ENCODE measurements around the gene LANCL2. TPM values are rescaled to one million over a fixed set of nuclear protein-coding genes. Genes with fewer than 3 reads are reported as not detected.
"Not testable (repeated sequence)": the region's sequence is repeated elsewhere in the genome, so short reads cannot be mapped to it uniquely, and the experiment has no call there.

Gene LANCL2
- total RNA-seq, 1 donor from 2014 or later = 14.7 TPM

DNA sequence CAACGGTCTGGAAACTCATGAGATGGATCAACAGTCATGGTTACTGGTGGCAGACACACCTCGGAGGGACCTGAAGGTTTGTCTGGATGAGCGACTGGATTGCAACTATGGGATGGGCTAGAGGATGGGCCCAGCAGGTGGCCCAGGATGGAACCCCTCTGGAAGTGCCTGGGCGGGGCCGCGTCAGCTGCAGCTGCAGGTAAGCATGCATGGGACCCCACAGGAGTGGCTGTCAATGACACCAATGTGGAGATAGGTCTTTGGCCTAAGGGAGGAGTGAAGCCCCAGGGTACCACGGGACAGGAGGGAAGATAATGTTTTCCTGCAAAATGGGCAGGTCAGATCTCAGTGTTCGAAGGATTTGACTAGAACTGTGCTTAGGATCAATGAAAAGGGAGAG is 103.4 kb downstream of the LANCL2 start:
- TF ChIP-seq, protein P1, sequence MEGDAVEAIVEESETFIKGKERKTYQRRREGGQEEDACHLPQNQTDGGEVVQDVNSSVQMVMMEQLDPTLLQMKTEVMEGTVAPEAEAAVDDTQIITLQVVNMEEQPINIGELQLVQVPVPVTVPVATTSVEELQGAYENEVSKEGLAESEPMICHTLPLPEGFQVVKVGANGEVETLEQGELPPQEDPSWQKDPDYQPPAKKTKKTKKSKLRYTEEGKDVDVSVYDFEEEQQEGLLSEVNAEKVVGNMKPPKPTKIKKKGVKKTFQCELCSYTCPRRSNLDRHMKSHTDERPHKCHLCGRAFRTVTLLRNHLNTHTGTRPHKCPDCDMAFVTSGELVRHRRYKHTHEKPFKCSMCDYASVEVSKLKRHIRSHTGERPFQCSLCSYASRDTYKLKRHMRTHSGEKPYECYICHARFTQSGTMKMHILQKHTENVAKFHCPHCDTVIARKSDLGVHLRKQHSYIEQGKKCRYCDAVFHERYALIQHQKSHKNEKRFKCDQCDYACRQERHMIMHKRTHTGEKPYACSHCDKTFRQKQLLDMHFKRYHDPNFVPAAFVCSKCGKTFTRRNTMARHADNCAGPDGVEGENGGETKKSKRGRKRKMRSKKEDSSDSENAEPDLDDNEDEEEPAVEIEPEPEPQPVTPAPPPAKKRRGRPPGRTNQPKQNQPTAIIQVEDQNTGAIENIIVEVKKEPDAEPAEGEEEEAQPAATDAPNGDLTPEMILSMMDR (IDR thresholded peaks at IDR 0.05; ENCODE audit: insufficient read depth, low read length, severe bottlenecking) = no peak
- DNase-seq (ENCODE audit: low read depth) (no peak), FAIRE-seq (no peak)
- no peaks in the 10 kb centered on the region for H3K27me3 ChIP-seq (ENCODE audit: control insufficient read depth, insufficient read depth, low read length)
- H3K4me3 ChIP-seq (ENCODE audit: low read depth, low read length) = no peak overlapping the region
- no peaks in the 10 kb centered on the region for H3K36me3 ChIP-seq (ENCODE audit: control insufficient read depth, insufficient read depth, low read length)

DNA sequence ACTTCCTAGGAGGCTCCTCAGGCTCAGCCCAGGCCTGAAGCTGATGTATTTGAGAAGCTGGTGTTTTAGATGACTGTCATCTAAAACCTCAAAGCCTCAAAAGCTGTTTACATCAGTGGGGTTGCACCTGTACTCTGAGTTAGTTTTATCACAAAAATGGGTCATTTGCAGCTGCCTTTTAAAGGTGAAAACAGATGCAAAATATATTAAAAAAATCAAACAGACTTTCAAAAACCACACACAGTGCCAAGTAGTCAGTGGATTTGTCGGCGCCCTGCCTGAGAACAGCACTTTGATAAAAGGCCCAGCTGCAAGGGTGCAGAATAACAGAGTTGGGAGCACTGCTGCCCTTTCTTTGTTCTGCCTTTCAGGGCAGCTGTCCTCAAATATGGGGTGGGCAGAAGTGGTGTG is 104.1 kb downstream of the LANCL2 start:
- H3K36me3 ChIP-seq (ENCODE audit: control insufficient read depth, insufficient read depth, low read length) = peaks cover 2% of the 10 kb centered on the region
- TF ChIP-seq, protein P1 (IDR thresholded peaks at IDR 0.05; ENCODE audit: insufficient read depth, low read length, severe bottlenecking) = no peak
- FAIRE-seq (no peak), DNase-seq (ENCODE audit: low read depth) (no peak)
- H3K27me3 ChIP-seq (ENCODE audit: control insufficient read depth, insufficient read depth, low read length) = no peaks in the 10 kb centered on the region
- no peak overlapping the region for H3K4me3 ChIP-seq (ENCODE audit: low read depth, low read length)

DNA sequence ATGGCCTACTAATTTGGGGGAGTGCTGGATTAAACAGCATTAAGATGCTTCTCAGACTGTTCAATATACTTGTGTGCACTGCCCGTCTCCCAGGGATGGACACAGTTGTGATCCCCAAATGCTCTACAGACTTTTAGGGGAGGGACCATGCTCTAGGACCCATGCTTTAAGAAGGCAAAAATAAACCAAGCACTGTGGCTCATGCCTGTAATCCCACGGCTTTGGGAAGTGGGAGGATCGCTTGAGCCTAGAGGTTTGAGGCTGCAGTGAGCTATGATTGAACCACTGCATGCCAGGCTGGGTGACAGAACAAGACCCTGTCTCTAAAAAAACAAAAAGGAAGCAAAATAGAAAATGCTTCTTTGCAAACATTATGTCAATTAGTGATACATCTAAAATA is 104.6 kb downstream of the LANCL2 start:
- H3K36me3 ChIP-seq (ENCODE audit: control insufficient read depth, insufficient read depth, low read length) = peaks cover 2% of the 10 kb centered on the region
- no peaks in the 10 kb centered on the region for H3K27me3 ChIP-seq (ENCODE audit: control insufficient read depth, insufficient read depth, low read length)
- no peak overlapping the region for H3K4me3 ChIP-seq (ENCODE audit: low read depth, low read length)
- TF ChIP-seq, protein P1 (IDR thresholded peaks at IDR 0.05; ENCODE audit: insufficient read depth, low read length, severe bottlenecking) = no peak
- FAIRE-seq (no peak), DNase-seq (ENCODE audit: low read depth) (no peak)

DNA sequence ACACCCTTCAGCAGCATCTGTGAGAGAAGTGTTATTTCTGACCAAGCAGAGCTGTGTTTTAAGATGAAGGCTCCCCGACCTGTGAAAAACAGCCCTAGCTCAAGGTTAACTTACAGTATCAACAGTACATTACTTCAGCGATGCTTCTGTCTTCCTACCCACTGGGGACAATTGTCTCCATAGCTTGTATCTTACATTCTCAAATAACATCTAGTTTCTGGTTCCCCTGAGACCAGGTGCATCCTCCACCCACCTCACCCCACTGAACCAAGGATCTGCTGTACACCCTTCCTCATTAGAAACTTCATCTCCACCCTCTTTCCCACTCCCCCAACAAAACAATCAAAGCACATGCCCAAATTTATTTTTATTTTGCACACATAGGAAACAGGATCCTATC is 105.1 kb downstream of the LANCL2 start:
- DNase-seq (ENCODE audit: low read depth) (no peak), FAIRE-seq (no peak)
- H3K36me3 ChIP-seq (ENCODE audit: control insufficient read depth, insufficient read depth, low read length) = peaks cover 2% of the 10 kb centered on the region
- TF ChIP-seq, protein P1 (IDR thresholded peaks at IDR 0.05; ENCODE audit: insufficient read depth, low read length, severe bottlenecking) = no peak
- H3K27me3 ChIP-seq (ENCODE audit: control insufficient read depth, insufficient read depth, low read length) = no peaks in the 10 kb centered on the region
- H3K4me3 ChIP-seq (ENCODE audit: low read depth, low read length) = no peak overlapping the region

DNA sequence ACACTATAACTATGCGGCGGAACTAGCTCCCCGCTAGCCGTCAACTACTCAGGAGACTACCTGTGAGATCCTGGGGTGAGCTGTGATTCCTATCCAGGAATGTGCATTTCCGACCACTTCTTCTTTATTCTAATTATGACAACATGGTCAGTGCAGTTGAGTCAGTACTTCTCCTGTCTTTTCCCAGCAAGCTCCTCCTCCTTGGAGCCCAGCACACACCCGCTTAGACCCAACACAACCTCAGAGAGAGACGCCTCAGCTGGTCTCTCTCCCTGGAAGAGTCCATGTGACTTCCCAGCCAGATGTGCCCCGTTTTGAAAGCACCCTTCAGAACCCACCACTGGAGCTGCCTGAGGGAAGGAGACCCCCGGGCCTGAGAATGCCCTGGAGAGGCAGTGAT is 106.5 kb downstream of the LANCL2 start:
- not testable (repeated sequence) for FAIRE-seq

DNA sequence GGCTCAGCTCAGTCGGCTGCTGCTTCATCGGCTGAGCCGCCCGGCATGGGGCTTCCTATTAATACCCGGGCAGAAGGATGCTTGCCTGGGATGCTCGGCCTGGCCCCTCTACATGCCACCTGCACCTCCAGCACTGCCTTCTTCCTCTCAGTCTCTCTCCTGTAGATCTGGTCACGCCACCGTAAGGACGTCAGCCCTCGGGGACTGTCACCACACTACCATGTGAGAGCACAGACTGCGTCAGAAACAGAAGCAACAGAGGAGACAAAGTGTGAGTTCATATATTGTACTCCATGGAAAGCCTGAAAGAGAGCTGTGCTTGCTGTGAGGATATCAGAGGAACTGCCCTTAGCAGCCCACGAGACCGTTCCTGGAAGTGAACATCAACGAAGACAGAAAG is 107.3 kb downstream of the LANCL2 start:
- not testable (repeated sequence) for H3K4me3 ChIP-seq (ENCODE audit: low read depth, low read length); DNase-seq (ENCODE audit: low read depth); H3K27me3 ChIP-seq (ENCODE audit: control insufficient read depth, insufficient read depth, low read length); H3K36me3 ChIP-seq (ENCODE audit: control insufficient read depth, insufficient read depth, low read length)
- peak; percentile 95 for FAIRE-seq

More for the DNA sequence above, 106.5 kb downstream of the LANCL2 start:
- H3K4me3 ChIP-seq (ENCODE audit: low read depth, low read length); H3K27me3 ChIP-seq (ENCODE audit: control insufficient read depth, insufficient read depth, low read length); DNase-seq (ENCODE audit: low read depth); H3K36me3 ChIP-seq (ENCODE audit: control insufficient read depth, insufficient read depth, low read length): not testable (repeated sequence)

DNA sequence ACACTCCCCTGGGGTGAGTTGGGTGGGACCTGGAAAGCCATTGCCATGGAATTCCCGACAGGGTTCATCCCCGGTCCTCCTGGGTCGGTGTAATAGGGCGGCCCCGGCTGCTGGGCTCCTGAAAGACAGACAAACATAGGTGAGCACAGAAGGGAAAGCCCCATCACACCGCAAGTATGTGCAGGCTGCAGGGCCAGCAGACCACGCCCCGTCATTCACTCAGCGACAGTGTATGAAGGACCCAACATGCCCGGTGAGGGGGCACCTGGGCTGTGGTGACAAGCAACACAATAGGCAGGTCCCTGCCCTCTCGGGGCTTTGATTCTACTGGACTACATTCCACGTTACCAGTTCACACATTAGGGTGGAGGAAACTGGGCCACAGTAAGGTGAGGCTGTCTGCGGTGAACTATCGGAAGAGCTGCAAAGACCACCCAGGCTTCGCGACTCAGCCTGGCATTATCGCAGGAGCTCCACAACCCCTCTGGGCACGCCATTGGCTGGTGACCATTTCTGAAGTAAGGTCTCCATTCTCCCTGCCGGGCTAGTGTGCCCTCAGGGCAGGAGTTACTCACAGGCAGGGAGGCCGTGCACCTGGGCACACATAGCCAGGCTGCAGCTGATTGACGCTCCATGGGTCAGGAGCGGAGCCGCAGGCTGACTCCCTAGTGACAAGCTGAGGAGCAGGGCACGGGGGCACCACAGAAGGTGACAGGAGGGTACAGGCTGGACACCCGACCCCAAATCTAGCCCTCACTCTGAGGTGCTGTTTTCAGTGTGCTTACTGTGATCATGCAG is 108.0 kb downstream of the LANCL2 start:
- no peak overlapping the region for H3K4me3 ChIP-seq (ENCODE audit: low read depth, low read length)
- peaks cover 3% of the 10 kb centered on the region for H3K36me3 ChIP-seq (ENCODE audit: control insufficient read depth, insufficient read depth, low read length)
- TF ChIP-seq, protein P1 (IDR thresholded peaks at IDR 0.05; ENCODE audit: insufficient read depth, low read length, severe bottlenecking) = no peak
- DNase-seq (ENCODE audit: low read depth) = no peak
- FAIRE-seq = no peak
- H3K27me3 ChIP-seq (ENCODE audit: control insufficient read depth, insufficient read depth, low read length) = no peaks in the 10 kb centered on the region
